Psoas muscle (tissue), 8 donors: ENCODE measurements around the gene TRIM23. TPM values are rescaled to one million over a fixed set of nuclear protein-coding genes. Genes with fewer than 3 reads are reported as not detected.

Source experiments
- ATAC-seq, 4 donors: fragments of 200-7000 bp; cut with Tn5 transposase; one replicate each; pipeline ENCODE4 v1.9.1; 2020; ENCODE audit warnings: moderate library complexity in 3 of 4, mild to moderate bottlenecking in 2 of 4
- DNase-seq, 2 donors: peaks; one replicate each; pipeline ENCODE4 v3.0.0-alpha.2; 2020
- H3K27ac ChIP-seq: fragments of 200-600 bp; one replicate; pipeline ENCODE4 v1.8.0; 2022
- H3K27me3 ChIP-seq, 3 donors: fragments of 200-600 bp in 1 of 3; one replicate each; pipeline versions ENCODE4 v1.6.1 to v1.8.0; 2013 to 2022; ENCODE audit warnings: low read length in 2 of 3, mild to moderate bottlenecking in 2 of 3, moderate library complexity in 1 of 3; ENCODE audit not compliant: insufficient read depth in 3 of 3
- H3K36me3 ChIP-seq, 2 donors: fragments of 200-600 bp in 1 of 2; one replicate each; pipeline versions ENCODE4 v1.6.1 to v1.8.0; 2013 to 2022; ENCODE audit warnings: low read depth in 1 of 2, mild to moderate bottlenecking in 1 of 2, moderate library complexity in 1 of 2; ENCODE audit not compliant: insufficient read depth in 1 of 2
- H3K4me1 ChIP-seq: fragments of 200-600 bp; one replicate; pipeline ENCODE4 v1.8.0; 2022
- H3K4me3 ChIP-seq: fragments of 200-600 bp; one replicate; pipeline ENCODE4 v1.8.0; 2022; ENCODE audit warnings: mild to moderate bottlenecking
- H3K9me3 ChIP-seq: fragments of 200-600 bp; one replicate; pipeline ENCODE4 v1.8.0; 2022
- WGBS, 3 donors: extraction: QIAGEN DNeasy Blood & Tissue Kit; methylation state at CpG; one replicate each; pipeline versions ENCODE4 v1.1.6 to v1.1.7; 2013; 5-methylcytosine and 5-hydroxymethylcytosine counted together
- intact Hi-C, 2 donors: fragments of 100-400 bp; cut with DNase I; formaldehyde crosslinking; loops; one replicate each; pipeline versions ENCODE4 v1.11.0 to v1.14.2; 2022
- polyA plus RNA-seq, 3 donors: library from polyadenylated mRNA; stranded (reverse); fragments of 200-250 nt; gene quantifications; one replicate each; pipeline ENCODE4 v1.2.3, GENCODE V29; 2013
- total RNA-seq, 4 donors: library from RNA; stranded (reverse); fragmentation: NEBNext Ultra II Directional in 2 of 4; extraction: Animal tissue kit (Norgen Biotek cat#: 25700) in 2 of 4; gene quantifications; one replicate each; pipeline versions ENCODE4 v1.2.1 to v1.2.4, GENCODE V29; 2021 to 2023
- TF ChIP-seq, protein P1 (sequence below): fragments of 200-600 bp; IDR thresholded peaks from one replicate; pipeline ENCODE4 v1.8.0; 2022; ENCODE audit warnings: antibody characterized with exemption
- donor health status: healthy with polysubstance abuse.
- donor health status: DM: no; HTN: no; CAD: no; lungs with moderate emphysema.
- donor health status: Bipolar disorder and iron deficiency.
- donor health status: healthy.
- donor health status: DM: yes; HTN: yes; CAD: no.
- donor health status: DM: no; HTN: no; CAD: no.
- donor health status: DM: no; HTN: no; CAD: no.
- donor health status: DM: yes; HTN: yes; CAD: no.

The TRIM23 gene
- total and polyA plus RNA-seq, 7 donors: 7.2 to 22.8 (median 20.0) TPM

DNA sequence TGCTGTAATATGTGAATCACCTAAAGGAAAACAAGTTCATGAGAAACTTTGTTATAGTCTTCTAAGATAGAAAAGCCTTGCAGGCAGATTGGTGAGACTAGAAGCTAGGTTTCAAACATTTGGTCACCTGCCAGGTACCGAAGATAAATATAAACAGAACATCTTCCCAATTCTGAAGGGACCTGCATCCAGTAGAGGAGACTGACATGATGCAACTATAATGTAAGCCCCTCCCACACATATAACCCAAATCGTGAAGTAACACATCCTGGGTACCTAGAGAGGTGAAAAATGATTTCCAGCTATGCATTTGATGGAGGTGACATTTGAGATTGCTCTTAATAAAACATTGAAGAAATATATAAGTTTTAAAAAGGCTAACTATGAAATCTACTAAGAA lies 30.6 kb upstream of the TRIM23 start:
- 76 to 85% (median 85%) methylated on average over 2 of the region's 2 CpGs for WGBS, 3 donors
- intact Hi-C loops: no loop called here
- Histone ChIP-seq H3K9me3 (no peaks in the 10 kb centered on the region), H3K36me3 (peaks cover 0 to 57% of the 10 kb centered on the region in 2 donors), H3K4me3 (no peak overlapping the region), H3K27me3 (no peaks in the 10 kb centered on the region), H3K27ac (no peak overlapping the region), H3K4me1 (no peaks in the 10 kb centered on the region)
- ATAC-seq (no peak), DNase-seq (no peak)
- TF ChIP-seq, protein P1, sequence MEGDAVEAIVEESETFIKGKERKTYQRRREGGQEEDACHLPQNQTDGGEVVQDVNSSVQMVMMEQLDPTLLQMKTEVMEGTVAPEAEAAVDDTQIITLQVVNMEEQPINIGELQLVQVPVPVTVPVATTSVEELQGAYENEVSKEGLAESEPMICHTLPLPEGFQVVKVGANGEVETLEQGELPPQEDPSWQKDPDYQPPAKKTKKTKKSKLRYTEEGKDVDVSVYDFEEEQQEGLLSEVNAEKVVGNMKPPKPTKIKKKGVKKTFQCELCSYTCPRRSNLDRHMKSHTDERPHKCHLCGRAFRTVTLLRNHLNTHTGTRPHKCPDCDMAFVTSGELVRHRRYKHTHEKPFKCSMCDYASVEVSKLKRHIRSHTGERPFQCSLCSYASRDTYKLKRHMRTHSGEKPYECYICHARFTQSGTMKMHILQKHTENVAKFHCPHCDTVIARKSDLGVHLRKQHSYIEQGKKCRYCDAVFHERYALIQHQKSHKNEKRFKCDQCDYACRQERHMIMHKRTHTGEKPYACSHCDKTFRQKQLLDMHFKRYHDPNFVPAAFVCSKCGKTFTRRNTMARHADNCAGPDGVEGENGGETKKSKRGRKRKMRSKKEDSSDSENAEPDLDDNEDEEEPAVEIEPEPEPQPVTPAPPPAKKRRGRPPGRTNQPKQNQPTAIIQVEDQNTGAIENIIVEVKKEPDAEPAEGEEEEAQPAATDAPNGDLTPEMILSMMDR: no peak

DNA sequence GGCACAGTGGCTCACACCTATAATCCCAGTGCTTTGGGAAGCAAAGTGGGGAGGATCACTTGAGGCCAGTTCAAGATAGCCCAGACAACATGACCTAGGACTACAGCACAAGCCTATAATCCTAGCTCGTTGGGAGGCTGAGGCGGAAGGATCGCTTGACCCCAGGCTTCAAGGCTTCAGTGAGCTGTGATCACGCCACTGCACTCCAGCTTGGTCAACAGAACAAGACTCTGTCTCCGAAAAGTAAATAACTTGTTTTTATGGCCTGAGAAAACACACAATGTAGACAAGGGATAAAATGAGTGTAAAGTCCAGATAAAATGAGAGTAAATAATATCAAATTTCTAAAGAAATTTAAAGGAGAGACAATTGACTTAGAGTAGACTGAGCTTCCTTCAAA lies 27.0 kb upstream of the TRIM23 start:
- ATAC-seq: no peak
- Histone ChIP-seq H3K9me3 (no peaks in the 10 kb centered on the region), H3K27me3 (no peaks in the 10 kb centered on the region), H3K27ac (no peak overlapping the region), H3K4me1 (no peaks in the 10 kb centered on the region), H3K36me3 (peaks cover 0 to 71% of the 10 kb centered on the region in 2 donors), H3K4me3 (no peak overlapping the region)
- WGBS, 3 donors: 72 to 94% (median 81%) methylated on average over 5 of the region's 5 CpGs
- DNase-seq: no peak
- TF ChIP-seq, protein P1: no peak
- intact Hi-C loops: no loop called here

DNA sequence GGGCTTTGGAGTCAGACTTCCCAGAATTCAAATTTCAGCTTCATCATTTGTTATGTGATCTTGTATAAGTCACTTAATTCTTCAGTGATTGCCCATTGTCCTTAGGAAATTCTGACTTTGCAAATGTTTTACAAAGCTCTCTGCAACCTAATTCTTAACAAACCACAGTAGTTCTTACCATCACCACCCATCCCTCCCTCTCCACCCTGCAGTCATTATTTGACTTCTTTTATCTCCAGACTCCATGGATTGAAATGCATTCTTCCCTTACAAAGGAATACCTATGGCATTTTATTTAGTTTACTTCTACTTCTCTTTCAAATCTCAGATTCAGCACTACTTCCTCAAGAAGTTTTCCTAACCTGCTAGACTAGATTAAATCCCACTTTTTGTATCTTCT lies 23.8 kb upstream of the TRIM23 start:
- Histone ChIP-seq H3K4me1 (no peaks in the 10 kb centered on the region), H3K36me3 (peaks cover 0 to 71% of the 10 kb centered on the region in 2 donors), H3K27ac (no peak overlapping the region), H3K4me3 (no peak overlapping the region), H3K27me3 (no peaks in the 10 kb centered on the region), H3K9me3 (no peaks in the 10 kb centered on the region)
- intact Hi-C loops: no loop called here
- DNase-seq: no peak
- TF ChIP-seq, protein P1: no peak
- no peak for ATAC-seq

DNA sequence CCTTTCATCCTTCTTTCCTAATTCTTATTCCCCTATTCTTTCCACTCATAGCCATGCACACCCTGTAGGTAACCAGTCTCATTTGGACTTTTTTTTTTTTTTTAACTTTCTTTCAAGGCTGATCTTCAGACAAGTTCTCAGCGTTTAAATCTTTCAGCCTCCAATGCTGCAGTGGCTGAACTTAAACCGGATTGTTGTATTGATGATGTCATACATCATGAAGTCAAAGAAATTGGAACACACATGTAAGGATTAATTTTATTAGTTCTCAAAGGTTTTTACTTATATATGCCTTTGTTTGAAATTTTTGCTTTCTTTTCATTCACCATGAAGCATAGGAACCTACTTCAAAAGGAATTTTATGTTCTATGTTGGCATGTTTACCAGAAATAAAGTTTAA lies 22.8 kb upstream of the TRIM23 start:
- H3K9me3 ChIP-seq: no peaks in the 10 kb centered on the region
- TF ChIP-seq, protein P1: no peak
- DNase-seq: no peak
- WGBS, 3 donors: 79 to 89% (median 79%) methylated on average over 2 of the region's 2 CpGs
- H3K27me3 ChIP-seq: no peaks in the 10 kb centered on the region
- H3K27ac ChIP-seq: no peak overlapping the region
- peaks cover 0 to 63% of the 10 kb centered on the region in 2 donors for H3K36me3 ChIP-seq
- ATAC-seq: no peak
- no peaks in the 10 kb centered on the region for H3K4me1 ChIP-seq
- intact Hi-C loops: no loop called here
- no peak overlapping the region for H3K4me3 ChIP-seq

DNA sequence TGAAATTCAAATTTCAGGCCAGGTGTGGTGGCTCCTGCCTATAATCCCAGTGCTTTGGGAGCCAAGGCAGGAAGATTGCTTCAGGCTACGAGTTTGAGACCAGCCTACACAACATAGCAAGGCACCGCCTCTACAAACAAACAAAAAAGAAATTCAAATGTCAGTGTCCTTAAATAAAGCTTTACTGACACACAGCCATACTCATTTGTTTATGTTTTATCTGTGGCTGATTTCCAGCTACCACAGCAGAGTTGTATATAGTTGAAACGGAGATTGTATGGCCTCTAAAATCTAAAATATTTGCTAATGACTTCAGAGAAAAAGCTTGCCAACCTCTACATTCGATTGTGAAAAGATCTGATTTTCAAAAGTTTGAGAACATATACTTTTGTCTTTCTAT lies 16.1 kb upstream of the TRIM23 start:
- ATAC-seq: no peak
- Histone ChIP-seq H3K27me3 (no peaks in the 10 kb centered on the region), H3K9me3 (no peaks in the 10 kb centered on the region), H3K27ac (no peak overlapping the region), H3K36me3 (peaks cover 0 to 73% of the 10 kb centered on the region in 2 donors), H3K4me1 (no peaks in the 10 kb centered on the region), H3K4me3 (no peak overlapping the region)
- TF ChIP-seq, protein P1: no peak
- WGBS, 3 donors: 95 to 99% (median 97%) methylated on average over 4 of the region's 4 CpGs
- no peak for DNase-seq
- intact Hi-C loops: no loop called here
